Mesendoderm (in vitro differentiated cells): ENCODE results near the gene SEC14L1.

Source experiments
- DNase-seq: peaks from one replicate; pipeline ENCODE4 v3.0.0; 2013
- H2AK5ac ChIP-seq: 2 replicates; pipeline ENCODE4 v1.6.1; 2013; ENCODE audit warnings: low read length, inconsistent platforms
- H2BK120ac ChIP-seq: 2 replicates; pipeline ENCODE4 v1.6.1; 2013; ENCODE audit warnings: low read depth, mild to moderate bottlenecking, low read length, moderate library complexity, mixed read lengths
- H2BK15ac ChIP-seq: replicated peaks from 2 replicates; pipeline ENCODE4 v1.6.1; 2013; ENCODE audit warnings: low read depth, mild to moderate bottlenecking, moderate library complexity
- H2BK5ac ChIP-seq: 2 replicates; pipeline ENCODE4 v1.6.1; 2013; ENCODE audit warnings: low read length, inconsistent platforms
- H3K18ac ChIP-seq: 2 replicates; pipeline ENCODE4 v1.6.1; 2013; ENCODE audit warnings: mild to moderate bottlenecking, low read length, mixed read lengths
- H3K23ac ChIP-seq: one replicate; pipeline ENCODE4 v1.6.1; 2013; ENCODE audit warnings: low read length
- H3K27ac ChIP-seq: 2 replicates; pipeline ENCODE4 v1.5.1; 2013; ENCODE audit warnings: low read depth, mild to moderate bottlenecking, inconsistent platforms, low read length, moderate library complexity
- H3K27me3 ChIP-seq: 2 replicates; pipeline ENCODE4 v1.6.1; 2013; ENCODE audit warnings: low read length, control low read depth, mild to moderate bottlenecking, inconsistent platforms; ENCODE audit not compliant: insufficient read depth, poor library complexity
- H3K36me3 ChIP-seq: 2 replicates; pipeline ENCODE4 v1.6.1; 2013; ENCODE audit warnings: low read length, inconsistent platforms; ENCODE audit not compliant: control insufficient read depth, insufficient read depth
- H3K4ac ChIP-seq: one replicate; pipeline ENCODE4 v1.6.1; 2013; ENCODE audit warnings: low read depth, mild to moderate bottlenecking, low read length, moderate library complexity
- H3K4me1 ChIP-seq: 2 replicates; pipeline ENCODE4 v1.6.1; 2013; ENCODE audit warnings: low read depth, low read length, inconsistent platforms; ENCODE audit not compliant: control insufficient read depth
- H3K4me2 ChIP-seq: 2 replicates; pipeline ENCODE4 v1.6.1; 2013; ENCODE audit warnings: low read length
- H3K4me3 ChIP-seq: 2 replicates; pipeline ENCODE4 v1.5.1; 2013; ENCODE audit warnings: mild to moderate bottlenecking, low read length
- H3K56ac ChIP-seq: one replicate; pipeline ENCODE4 v1.6.1; 2013; ENCODE audit warnings: low read length
- H3K79me1 ChIP-seq: 2 replicates; pipeline ENCODE4 v1.6.1; 2013; ENCODE audit warnings: low read length, inconsistent platforms
- H3K79me2 ChIP-seq: 2 replicates; pipeline ENCODE4 v1.6.1; 2013; ENCODE audit warnings: mild to moderate bottlenecking, low read length; ENCODE audit not compliant: control insufficient read depth, insufficient read depth
- H3K9ac ChIP-seq: 2 replicates; pipeline ENCODE4 v1.6.1; 2013; ENCODE audit warnings: low read length, inconsistent platforms
- H4K5ac ChIP-seq: one replicate; pipeline ENCODE4 v1.6.1; 2013; ENCODE audit warnings: low read length
- H4K8ac ChIP-seq: one replicate; pipeline ENCODE4 v1.6.1; 2013; ENCODE audit warnings: low read depth, mild to moderate bottlenecking, control low read depth, low read length, moderate library complexity
- WGBS: extraction: QIAGEN DNeasy Blood & Tissue Kit; methylation state at CpG from one replicate; pipeline ENCODE4 v1.1.7; 2013; ENCODE audit warnings: low lambda C conversion rate, missing lambda C conversion rate; ENCODE audit not compliant: insufficient coverage; ENCODE audit errors: extremely low coverage; 5-methylcytosine and 5-hydroxymethylcytosine counted together

The SEC14L1 gene

DNA sequence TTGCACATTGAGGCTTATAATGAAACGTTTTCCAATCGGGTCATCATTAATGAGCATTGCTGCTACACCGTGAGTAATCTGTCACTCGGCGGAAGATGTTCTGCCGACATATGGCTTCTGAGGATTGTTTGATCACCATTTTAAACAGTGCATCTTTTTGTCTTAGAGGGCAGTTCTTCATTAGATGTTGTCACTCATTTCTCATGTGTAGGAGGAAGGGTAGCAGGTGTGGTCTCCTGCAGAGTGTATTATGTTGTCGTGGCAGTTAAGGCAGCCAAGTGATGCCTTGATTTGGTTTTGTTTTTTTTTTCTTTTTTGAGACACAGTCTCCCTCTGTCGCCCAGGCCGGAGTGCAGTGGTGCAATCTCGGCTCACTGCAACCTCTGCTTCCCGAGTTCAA is 50.5 kb downstream of the SEC14L1 start:
- no peak overlapping the region for H3K56ac ChIP-seq
- no peak overlapping the region for H3K4me3 ChIP-seq
- no peak for DNase-seq
- H2AK5ac ChIP-seq: no peak overlapping the region
- no peak overlapping the region for H4K5ac ChIP-seq
- H3K36me3 ChIP-seq: peaks cover 3% of the 10 kb centered on the region
- H3K27ac ChIP-seq: no peak overlapping the region
- WGBS: no CpG with 5 or more reads among the region's 11 CpGs
- no peaks in the 10 kb centered on the region for H3K4me1 ChIP-seq
- no peaks in the 10 kb centered on the region for H3K79me2 ChIP-seq
- no peak overlapping the region for H2BK5ac ChIP-seq
- no peaks in the 10 kb centered on the region for H3K27me3 ChIP-seq
- no peak overlapping the region for H2BK15ac ChIP-seq
- H3K9ac ChIP-seq: no peak overlapping the region
- no peak overlapping the region for H3K4ac ChIP-seq
- no peak overlapping the region for H3K23ac ChIP-seq
- no peak overlapping the region for H3K18ac ChIP-seq
- no peak overlapping the region for H2BK120ac ChIP-seq
- H3K4me2 ChIP-seq: no peak overlapping the region
- H3K79me1 ChIP-seq: peaks cover 2% of the 10 kb centered on the region
- H4K8ac ChIP-seq: no peak overlapping the region

DNA sequence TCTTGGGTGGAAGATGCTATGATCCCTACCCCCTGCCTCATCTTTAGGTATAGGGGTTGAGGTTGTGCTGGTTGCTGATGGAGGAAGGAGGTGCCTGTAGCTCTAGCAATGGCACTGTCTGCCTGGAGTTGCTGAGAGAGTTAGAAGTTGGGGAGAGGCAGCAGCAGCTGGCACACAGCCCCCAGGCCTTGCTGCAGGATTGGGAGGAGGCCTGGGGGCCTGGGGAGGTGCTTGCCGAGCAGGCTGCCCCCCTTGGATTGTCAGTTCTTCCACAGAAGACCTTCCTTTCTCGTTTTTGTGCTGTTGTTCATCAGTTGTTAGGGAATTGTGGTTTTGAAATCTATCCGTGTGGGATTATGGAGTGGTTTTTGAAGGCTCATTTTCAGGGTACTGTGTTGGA is 52.9 kb downstream of the SEC14L1 start:
- Histone ChIP-seq H3K27me3 (no peaks in the 10 kb centered on the region), H2BK15ac (no peak overlapping the region), H4K5ac (no peak overlapping the region), H3K4me2 (no peak overlapping the region), H3K79me1 (peaks cover 2% of the 10 kb centered on the region), H3K4ac (no peak overlapping the region), H3K27ac (no peak overlapping the region), H3K4me1 (no peaks in the 10 kb centered on the region), H2BK120ac (no peak overlapping the region), H3K4me3 (no peak overlapping the region), H3K36me3 (peaks cover 3% of the 10 kb centered on the region), H4K8ac (no peak overlapping the region), H3K18ac (no peak overlapping the region), H2BK5ac (no peak overlapping the region), H3K23ac (no peak overlapping the region), H3K9ac (no peak overlapping the region), H3K56ac (no peak overlapping the region), H2AK5ac (no peak overlapping the region), H3K79me2 (no peaks in the 10 kb centered on the region)
- no peak for DNase-seq
- no CpG with 5 or more reads among the region's 3 CpGs for WGBS

DNA sequence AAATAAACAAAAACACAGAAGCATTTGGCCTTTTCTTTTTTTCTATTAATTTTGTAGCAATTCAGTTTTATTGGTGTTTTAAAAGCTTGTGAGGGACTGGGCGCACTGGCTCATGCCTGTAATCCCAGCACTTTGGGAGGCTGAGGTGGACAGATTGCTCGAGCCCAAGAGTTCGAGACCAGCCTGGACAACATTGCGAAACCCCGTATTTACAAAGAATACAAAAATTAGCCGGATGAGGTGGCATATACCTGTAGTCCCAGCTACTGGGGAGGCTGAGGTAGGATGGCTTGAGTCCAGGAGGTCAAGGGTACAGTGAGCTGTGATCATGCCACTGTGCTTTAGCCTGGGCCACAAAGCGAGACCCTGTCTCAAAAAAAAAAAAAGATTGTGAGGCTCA is 53.4 kb downstream of the SEC14L1 start:
- Histone ChIP-seq H3K4me1 (no peaks in the 10 kb centered on the region), H3K4me2 (no peak overlapping the region), H2BK5ac (no peak overlapping the region), H3K18ac (no peak overlapping the region), H2BK15ac (no peak overlapping the region), H3K27ac (no peak overlapping the region), H3K56ac (no peak overlapping the region), H4K5ac (no peak overlapping the region), H3K23ac (no peak overlapping the region), H3K4ac (no peak overlapping the region), H3K36me3 (peaks cover 3% of the 10 kb centered on the region), H2BK120ac (no peak overlapping the region), H3K79me1 (peaks cover under 1% of the 10 kb centered on the region), H3K4me3 (no peak overlapping the region), H3K27me3 (no peaks in the 10 kb centered on the region), H2AK5ac (no peak overlapping the region), H4K8ac (no peak overlapping the region), H3K79me2 (no peaks in the 10 kb centered on the region), H3K9ac (no peak overlapping the region)
- WGBS: no CpG with 5 or more reads among the region's 7 CpGs
- no peak for DNase-seq

DNA sequence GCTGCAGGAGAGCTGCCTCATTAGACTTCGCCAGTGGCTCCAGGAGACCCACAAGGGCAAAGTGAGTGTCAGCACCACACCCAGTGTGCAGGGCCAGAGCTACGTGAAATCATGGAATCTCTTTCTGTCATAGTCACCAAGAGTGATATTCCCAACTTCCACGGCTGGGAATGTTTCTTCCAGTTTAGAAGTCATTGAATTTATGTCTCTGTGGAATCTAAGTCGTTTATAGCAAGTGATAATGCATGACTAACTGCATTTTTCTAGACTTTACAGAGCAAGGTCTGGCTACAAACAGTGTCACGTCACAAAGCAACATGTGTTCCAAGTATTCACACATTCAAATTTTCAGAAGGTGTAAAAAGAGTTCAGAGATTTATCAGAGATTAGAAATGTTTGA is 55.5 kb downstream of the SEC14L1 start:
- H3K79me2 ChIP-seq: no peaks in the 10 kb centered on the region
- WGBS: no CpG with 5 or more reads among the region's 5 CpGs
- no peak overlapping the region for H4K5ac ChIP-seq
- H3K23ac ChIP-seq: no peak overlapping the region
- H3K36me3 ChIP-seq: peaks cover 5% of the 10 kb centered on the region
- H4K8ac ChIP-seq: no peak overlapping the region
- H3K4me2 ChIP-seq: no peak overlapping the region
- no peak overlapping the region for H3K4me3 ChIP-seq
- H3K27ac ChIP-seq: no peak overlapping the region
- no peak overlapping the region for H3K9ac ChIP-seq
- no peak overlapping the region for H3K18ac ChIP-seq
- H2BK120ac ChIP-seq: no peak overlapping the region
- H2BK5ac ChIP-seq: no peak overlapping the region
- no peaks in the 10 kb centered on the region for H3K27me3 ChIP-seq
- no peak overlapping the region for H2BK15ac ChIP-seq
- H2AK5ac ChIP-seq: no peak overlapping the region
- no peaks in the 10 kb centered on the region for H3K79me1 ChIP-seq
- H3K4ac ChIP-seq: no peak overlapping the region
- no peak for DNase-seq
- H3K56ac ChIP-seq: no peak overlapping the region
- no peaks in the 10 kb centered on the region for H3K4me1 ChIP-seq

DNA sequence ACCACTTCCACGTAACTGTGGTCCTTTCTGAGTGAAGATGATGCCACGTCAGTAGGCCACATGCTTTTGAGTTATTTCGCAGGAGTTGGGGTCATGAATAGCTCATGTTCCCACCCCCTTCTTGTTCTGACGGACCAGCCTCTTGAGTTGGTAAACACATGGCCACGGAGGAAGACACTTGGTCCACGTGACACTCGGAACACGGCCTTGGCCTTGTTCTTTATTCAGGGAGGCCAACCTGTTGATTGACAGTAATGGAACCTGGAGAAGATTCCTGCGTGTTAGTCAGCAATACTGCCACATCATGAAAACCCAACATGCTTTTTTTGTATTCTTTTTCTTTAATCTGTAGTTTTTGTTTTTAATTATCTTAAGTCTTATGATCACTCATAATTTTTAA is 56.3 kb downstream of the SEC14L1 start:
- H4K8ac ChIP-seq: no peak overlapping the region
- no peak overlapping the region for H3K27ac ChIP-seq
- no peaks in the 10 kb centered on the region for H3K4me1 ChIP-seq
- H3K23ac ChIP-seq: no peak overlapping the region
- H3K9ac ChIP-seq: no peak overlapping the region
- no CpG with 5 or more reads among the region's 9 CpGs for WGBS
- H4K5ac ChIP-seq: no peak overlapping the region
- H3K79me2 ChIP-seq: no peaks in the 10 kb centered on the region
- H3K18ac ChIP-seq: no peak overlapping the region
- no peaks in the 10 kb centered on the region for H3K79me1 ChIP-seq
- no peak overlapping the region for H2BK15ac ChIP-seq
- H3K4me3 ChIP-seq: no peak overlapping the region
- no peak overlapping the region for H2BK120ac ChIP-seq
- no peak overlapping the region for H3K56ac ChIP-seq
- no peak overlapping the region for H3K4ac ChIP-seq
- DNase-seq: no peak
- H3K4me2 ChIP-seq: no peak overlapping the region
- H2BK5ac ChIP-seq: no peak overlapping the region
- no peak overlapping the region for H2AK5ac ChIP-seq
- H3K27me3 ChIP-seq: no peaks in the 10 kb centered on the region
- H3K36me3 ChIP-seq: peaks cover 5% of the 10 kb centered on the region

DNA sequence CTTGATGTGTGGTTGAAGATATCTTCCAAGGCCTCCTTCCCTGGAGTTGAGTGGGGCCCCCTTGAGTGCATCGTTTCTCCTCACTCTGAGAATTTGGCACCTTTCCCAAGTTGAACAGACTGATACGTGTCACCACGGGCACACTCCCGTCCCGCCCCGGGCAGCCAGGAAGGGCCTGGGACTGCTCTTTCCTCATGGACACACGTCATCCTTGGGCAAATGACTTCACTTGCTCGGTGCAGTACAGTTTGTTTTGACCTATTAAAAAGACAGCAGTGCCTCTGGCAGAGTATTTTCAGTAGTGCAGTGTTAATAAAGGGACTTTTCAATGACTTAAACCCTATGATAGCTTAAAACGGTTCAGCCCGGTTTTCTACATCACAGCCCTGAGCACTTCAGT is 59.9 kb downstream of the SEC14L1 start:
- H3K4me3 ChIP-seq: no peak overlapping the region
- no peak overlapping the region for H3K18ac ChIP-seq
- peaks cover 3% of the 10 kb centered on the region for H3K36me3 ChIP-seq
- no peak overlapping the region for H3K56ac ChIP-seq
- H3K27me3 ChIP-seq: no peaks in the 10 kb centered on the region
- H3K4me1 ChIP-seq: no peaks in the 10 kb centered on the region
- no peak overlapping the region for H3K9ac ChIP-seq
- H3K4me2 ChIP-seq: no peak overlapping the region
- no peak overlapping the region for H2BK15ac ChIP-seq
- no peak overlapping the region for H3K23ac ChIP-seq
- no peaks in the 10 kb centered on the region for H3K79me2 ChIP-seq
- no CpG with 5 or more reads among the region's 10 CpGs for WGBS
- H2BK120ac ChIP-seq: no peak overlapping the region
- no peaks in the 10 kb centered on the region for H3K79me1 ChIP-seq
- no peak overlapping the region for H4K5ac ChIP-seq
- H2AK5ac ChIP-seq: no peak overlapping the region
- H3K27ac ChIP-seq: no peak overlapping the region
- H4K8ac ChIP-seq: no peak overlapping the region
- no peak overlapping the region for H3K4ac ChIP-seq
- H2BK5ac ChIP-seq: no peak overlapping the region
- no peak for DNase-seq
